GM21390 (cell line): ENCODE results near the gene STK39.

Experiments used
- ATAC-seq: cut with Tn5 transposase; IDR thresholded peaks from one replicate; pipeline ENCODE4 v1.9.1; 2021; ENCODE audit not compliant: unreplicated experiment

The STK39 gene

DNA sequence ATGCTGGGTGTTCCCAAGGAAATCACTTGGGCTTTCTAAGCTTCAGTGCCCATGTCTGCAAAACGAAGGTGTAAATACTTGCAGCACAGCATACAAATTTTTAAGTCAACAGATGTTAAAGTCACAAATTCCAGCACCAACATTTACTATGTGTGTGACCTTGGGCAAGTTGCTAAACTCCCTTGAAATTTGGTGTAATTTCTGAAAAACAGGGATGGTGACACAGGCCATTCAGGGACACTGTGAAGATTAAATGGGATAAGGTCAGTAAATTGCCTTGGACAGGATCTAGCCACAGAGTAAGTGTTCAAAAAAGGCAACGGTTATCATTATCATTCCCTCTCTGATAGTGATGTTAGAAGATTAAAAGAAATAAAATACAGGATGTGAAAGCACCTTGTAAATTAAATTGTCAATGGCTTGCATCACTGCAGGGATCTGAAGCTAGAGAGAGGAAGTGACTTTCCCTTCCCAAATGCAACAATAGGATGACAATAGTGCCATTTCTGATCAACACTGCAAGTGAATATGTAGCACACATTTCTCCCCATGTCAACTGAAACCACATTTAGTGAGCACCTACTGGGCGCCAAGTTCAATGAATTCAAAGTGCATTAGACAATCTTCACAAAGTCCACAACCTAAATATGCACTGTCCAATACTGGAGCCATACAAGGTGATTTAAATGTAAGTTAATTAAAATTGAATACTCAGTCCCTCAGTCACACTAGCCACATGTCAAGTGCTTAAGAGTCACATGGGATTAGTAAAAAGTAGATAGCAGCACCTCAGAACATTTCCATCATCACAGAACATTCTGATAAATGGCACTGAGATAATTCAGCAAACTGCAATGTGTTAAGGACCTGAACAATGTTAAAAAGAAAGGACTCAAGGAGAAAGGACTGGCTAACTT lies 81.2 kb downstream of the STK39 start:
- no peak for ATAC-seq

DNA sequence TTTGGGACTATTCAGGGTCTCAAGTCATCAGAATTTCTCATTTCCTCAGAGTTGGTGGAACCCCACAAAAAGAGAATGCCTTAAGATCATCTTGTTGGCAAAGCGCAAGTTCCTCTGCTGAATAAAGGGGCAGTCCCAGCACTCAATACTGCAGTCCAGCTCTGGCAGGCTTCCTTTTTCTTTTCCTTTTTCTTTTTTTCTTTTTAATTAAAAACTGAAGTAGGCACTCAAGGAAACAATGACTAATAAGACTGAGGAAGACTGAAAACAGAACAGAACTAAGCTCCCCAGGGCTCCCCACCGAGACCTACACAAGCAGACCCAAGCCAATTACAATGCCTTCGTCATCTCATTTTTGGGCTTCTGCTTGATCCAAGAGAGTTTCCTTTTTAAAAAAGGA lies 82.0 kb downstream of the STK39 start:
- no peak for ATAC-seq

DNA sequence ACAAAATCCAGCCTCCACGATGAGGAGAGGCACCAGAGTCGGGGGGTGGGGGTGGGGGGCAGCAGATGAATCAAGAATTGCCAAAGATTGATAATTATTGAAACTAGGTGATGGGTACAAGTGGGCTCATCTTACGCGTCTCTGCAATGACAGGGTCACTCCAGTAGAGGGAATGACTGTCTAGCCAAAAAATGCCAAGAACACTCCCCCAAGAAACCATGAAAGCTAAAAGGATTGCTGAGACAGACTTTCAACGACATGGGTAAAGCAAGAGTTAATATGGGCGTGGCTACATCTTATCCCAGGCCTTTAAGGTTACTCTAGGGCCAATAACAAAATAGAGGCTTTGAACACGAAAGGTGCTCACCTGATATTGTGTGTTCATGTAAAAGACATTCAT lies 86.5 kb downstream of the STK39 start:
- ATAC-seq, result no peak

DNA sequence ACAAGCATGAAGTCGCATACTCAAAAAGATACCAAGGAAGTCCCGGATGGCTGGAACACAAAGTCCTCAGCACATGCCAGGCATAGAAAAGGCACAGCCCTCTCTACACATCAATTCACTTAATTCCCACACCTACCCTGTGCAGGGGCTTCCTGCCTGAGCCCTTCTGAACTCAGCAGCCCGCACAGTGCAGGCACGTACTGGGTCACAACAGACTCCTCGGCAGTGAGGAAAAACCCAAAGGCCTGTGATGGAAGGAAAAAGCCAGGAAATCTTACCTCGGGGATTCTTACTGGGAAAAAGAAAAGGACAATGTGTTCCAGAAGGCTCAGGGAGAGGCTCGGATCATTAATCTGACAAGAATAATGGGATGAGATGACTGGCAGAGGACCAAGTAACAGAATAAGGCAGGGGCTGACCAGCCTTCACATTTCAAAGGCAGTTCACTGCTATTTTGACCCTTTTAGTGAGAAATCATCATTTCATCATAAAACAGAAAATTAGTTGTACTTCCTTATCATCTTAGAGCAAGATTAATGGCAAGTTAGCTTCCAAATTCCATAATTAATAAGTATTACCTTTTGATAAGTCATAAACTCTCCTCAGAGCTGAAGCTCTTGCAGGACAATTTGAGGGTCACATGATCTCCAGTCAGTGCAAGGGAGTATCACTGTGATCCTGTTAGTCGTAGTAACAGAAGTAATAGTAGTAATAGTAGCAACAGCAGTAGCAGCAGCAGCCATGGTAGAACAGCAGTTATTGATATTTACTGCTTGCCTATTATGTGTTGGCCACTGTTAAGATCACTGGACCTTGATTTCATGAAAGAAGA lies 87.4 kb downstream of the STK39 start:
- no peak for ATAC-seq

DNA sequence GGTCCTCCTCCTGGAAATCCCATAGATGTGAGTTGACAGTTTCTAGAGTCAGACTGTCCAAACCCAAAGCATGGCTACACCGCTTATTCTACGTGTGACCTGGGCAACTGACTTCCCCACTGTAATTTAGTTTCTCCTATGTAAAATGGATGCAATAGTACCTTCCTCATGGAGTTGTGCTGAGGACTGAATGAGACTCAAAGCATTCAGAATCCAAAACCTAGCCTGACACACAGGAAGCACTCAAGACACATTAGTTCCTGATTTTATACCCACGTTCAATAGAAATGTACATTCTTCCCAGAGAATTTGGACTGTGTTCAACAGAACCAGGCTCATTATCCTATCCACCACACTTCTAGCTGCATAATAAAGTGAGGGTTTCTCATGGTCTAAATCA lies 88.8 kb downstream of the STK39 start:
- ATAC-seq, result no peak

DNA sequence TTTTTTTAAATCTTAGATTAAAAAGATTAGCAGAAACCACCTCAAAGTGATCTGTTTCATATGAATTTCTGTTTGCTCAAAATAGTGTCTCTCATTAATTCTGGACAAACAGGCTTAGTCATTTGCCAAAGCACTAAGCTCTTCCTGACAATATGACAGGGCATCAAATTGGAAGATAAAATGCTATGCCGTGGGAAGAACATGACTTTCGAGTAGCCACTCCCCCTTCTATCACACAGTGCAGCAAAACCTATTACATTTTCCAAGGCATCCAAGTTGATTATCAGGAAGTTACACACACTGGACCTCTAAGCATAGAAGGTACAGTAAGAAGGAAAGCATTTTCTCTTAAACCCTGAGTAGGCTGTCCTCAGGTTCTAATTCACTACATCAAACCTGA lies 89.5 kb downstream of the STK39 start:
- no peak for ATAC-seq

DNA sequence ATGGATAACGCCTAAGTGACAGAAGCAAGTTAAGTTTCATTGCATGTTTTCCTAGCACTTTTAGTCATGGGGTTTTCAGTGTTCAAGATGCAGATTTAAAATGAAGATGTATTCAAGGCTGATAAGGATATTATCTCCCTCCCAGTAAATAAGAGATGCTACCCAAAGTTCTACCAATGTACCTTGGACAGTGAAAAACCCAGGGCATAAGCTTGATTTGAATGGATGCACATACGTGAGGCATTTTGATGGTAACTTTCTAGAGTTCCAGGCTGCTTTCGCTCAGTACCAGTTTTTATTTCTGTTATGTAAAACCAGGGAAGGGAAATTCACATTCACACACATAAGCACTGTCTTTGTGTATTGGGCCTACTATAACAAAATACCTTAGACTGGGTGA lies 90.3 kb downstream of the STK39 start:
- ATAC-seq, result no peak

DNA sequence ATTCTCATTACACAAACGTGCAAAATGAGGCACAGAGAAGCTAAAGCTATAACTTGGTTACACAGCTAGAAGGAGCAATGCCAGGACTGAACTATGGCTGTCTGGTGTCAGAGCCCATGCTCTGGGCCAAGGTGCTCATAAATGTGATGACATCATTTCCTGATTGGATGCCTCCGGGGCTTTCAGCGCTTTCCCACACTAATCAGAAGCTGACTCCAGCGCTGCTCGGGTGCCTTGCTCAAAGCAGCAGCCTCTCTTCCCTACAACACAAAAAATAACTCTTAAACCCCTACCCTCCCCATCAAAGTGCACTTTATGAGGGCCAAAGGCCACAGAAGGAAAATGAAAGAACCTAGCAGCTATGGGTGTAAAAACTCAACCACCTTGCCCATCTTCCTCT lies 90.7 kb downstream of the STK39 start:
- no peak for ATAC-seq

DNA sequence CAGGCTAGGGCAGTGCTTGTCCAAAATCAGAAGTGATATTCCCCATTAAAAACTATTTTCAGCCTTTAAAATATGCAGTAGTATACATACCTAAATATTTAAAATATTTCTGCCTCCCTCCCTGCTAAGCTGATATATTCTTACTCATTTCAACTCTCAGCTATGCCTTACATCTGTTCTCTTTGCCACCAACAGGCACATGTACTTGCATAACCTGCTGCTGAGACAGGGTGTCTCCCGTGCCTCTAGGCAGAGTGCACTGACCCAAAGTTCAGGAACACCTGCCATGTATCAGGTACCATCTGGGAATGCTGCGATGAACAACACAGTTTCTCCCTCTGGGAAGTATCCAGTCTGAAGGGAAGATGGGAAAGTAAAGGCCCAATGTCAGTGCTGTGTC lies 91.7 kb downstream of the STK39 start:
- no peak for ATAC-seq

DNA sequence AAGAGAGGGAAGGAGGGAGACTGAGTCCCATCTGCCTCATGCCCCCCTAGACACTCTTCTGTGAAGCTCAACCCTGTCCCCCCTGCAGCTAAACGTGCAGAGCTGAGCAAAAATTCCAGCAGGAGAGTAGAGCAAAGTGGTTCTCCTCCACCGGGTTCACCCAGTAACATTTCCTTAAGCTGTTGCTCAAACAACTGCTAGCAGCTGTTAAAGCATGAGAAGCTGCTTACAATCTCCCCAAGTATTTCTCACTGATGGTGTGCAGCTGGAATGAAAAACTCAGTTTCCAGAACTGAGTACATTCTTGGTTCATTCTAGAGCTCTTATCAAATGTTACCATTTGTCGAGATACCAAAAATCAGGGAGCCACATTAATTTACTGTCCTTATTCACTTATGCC lies 92.3 kb downstream of the STK39 start:
- no peak for ATAC-seq

DNA sequence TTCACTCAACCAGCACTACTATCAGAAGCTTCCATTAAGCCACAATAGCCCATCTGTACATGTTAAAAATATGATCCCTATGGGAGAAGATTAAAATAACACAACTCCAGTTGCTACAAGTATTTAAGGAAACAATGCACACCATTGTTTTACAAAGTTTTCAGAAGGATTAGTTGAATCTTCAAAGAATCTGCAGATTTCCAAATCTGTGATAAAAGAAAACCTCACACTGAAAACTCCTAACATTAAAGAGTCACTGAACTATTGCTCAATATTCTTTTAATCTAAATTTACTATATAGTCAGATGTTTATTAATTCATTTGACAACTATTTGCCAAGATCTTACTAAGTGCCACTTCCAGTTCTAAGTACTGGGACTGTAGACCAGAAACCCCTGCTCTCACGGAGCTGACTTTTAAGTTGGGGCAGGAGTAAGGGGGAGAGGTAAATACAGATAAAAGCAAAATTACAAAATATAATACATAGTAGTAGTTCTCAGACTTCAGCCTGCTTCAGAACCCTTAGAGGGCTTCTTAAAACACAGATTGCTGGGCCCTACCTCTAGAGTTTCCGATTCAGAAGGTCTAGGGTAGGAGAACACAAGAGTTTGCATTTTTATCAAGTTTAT lies 94.4 kb downstream of the STK39 start:
- ATAC-seq, result no peak

DNA sequence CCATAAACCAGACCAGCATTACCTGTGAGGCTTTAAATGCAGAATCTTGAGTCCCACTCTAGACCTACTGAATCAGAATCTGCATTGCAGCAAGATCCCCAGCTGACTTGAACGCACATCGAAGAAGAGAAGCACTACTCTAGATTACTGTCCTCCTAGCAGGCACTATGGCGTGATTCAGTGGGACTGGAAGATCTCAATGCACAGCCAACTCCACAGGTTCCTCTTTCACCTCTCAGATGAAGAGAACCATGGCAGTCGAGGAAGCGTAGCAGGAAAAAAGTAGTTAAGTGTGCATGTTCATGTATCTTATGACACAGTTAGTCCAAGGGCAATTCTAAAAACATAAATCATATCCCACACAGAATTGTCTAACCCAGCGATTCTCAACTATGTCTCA lies 97.4 kb downstream of the STK39 start:
- no peak for ATAC-seq

DNA sequence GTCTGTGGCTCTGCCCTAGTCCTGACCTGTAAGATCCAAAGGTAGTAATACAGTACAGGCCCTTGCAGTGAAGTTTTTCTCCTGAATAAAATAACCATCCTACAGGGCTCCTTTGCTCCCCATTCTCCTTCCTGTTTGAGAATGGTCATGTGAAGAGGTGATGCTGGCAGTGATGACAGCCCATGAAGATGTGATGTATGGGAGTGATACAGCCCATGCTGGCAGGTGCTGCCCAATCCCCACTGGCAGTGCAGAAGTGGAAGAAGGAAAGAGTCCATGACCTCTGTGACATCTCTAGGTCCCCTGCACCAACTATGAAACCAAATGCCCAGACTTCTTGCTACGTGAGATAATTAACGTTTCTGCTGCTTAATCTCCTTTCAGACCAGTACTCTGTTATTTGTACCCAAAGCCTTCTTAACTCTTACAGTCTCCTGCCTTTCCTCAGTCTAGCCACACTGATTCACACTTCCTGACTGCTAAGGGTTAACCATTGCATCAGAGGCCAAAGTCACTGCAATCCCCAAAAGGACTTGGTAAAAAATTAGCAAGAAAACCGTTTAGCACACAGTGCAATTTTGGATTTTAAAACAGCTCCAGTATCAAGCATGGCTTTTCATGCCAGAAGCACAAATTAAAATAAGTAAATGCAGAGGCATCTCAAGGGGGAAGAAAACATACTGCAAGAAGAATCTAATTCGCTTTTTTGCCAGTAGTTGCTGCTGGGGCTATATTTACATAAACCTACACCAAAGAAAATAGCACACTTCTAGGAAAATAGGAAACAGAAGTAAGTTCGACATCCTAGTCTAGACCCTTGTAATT lies 98.0 kb downstream of the STK39 start:
- no peak for ATAC-seq

DNA sequence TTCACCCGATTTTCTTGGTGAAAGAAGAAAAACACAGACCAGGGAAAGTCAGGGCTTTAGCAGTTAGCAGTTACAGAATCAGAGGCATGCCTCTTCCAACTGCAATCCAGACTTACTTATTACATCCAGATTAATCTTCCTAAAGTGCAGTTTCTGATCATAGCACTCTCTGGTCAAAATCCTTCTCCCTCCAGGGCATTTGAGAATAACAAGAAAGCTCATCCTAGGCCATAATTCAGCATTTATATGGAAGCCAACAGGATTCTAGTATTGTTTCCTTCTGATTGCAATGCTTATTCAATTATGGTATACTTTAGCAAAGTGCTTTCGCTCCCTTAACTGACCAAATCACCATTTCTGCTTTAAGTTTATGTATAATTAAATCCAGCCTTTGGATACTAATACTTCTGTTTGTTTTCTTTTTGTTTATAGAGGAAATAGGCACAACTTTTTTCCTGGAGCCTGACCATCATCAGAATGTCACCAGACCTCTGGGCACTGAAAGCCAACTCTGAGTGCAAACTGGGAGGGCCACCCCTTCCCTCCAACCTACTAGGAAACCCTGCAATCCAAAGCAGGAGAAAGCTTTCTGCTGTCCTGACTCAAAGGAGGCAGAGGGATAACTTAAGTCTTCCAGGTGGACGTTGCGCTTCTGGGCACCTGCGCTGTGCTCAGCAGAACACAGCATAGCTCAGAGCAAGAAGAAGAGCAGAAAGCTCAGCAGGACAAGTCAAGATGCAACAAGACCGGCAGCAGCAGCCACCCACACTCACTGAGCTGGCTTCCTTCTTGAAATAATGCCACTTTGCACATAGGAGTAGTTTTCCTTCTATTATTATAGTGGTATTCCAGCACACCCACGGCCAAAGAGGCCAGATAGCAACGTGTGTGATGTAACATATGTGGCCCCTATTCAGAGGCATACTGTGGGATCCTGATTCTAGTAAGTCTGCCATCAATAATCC lies 99.3 kb downstream of the STK39 start:
- ATAC-seq, result no peak

DNA sequence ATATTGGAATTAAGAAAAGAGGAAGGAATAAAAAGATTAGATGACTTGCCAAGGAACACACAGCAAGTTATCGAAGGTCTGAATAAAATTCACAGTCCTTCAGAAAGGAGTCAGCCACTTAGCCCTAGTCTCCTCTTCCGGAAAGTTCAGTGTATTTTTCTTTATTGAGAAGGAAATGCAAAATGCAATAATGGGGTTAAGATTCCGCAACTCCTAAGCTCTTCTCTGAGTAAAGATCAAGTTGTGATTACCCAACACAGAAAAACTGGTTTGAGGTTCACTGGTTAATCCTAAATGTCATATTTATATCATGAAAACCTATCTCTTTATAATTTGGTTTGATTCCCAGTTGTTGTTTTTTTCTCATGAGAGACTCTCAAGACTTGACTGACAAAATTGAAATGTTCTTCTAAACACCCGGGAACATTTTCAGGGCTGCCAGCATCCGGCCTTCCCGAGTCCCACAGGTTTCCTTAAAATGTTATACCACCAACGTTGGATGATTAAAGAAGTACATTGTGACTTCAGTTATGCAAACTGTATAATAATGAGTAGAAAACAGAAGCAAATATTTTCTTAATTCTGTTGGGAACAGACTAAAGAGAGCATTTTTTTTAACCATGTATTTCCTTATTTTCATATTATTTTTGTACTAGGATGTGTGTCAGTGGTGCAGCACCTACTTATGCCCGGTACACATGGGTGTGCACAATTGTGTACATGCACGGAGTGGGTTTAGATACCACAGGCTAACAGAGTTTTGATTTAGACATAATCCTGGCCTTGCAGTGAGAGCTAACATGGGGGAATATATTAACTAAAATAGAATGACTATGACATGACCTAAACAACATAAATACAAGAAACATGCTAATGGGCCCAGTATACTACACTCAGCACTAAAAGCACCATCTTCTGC lies 100.2 kb downstream of the STK39 start:
- ATAC-seq, result no peak

DNA sequence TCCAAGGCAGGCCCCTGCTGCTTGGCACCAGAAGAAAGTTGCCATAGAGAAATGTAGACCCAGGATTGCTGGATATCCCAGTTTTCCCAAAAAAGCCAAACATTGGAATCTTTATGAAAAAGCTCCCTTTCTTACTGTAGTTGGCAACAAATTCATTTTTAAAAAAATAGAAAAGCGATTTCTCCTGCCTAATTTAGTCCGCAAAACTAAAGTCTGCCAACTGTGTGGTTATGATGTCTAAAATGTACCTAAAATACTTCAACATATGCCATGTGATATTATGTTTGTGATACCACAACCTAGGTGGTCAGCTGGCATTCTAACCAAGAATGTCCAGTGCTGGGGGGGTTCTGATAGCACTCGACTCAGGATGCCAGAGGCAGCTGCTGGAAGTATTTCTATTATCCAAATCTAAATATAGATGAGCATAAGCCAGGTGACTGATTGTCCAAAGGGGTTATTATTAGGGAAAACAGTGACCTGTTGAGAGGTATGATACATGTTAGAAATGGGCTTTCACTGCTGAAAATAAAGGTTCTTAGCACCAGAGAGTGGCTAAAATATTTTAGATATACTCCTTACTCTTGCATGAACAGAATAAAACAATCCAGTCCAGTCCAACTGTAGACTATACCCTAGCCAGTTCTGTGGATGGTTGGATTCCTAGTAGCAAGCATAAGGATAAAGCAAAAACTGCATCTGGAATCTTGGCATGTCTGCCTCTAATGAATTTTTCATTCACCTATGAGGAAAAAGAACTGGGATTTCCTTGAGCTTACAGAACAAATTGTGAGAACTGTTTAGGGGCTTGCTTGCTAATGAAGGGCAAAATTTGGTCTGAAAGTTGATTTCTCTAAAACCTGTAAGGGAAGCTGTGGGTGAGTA lies 101.7 kb downstream of the STK39 start:
- no peak for ATAC-seq

DNA sequence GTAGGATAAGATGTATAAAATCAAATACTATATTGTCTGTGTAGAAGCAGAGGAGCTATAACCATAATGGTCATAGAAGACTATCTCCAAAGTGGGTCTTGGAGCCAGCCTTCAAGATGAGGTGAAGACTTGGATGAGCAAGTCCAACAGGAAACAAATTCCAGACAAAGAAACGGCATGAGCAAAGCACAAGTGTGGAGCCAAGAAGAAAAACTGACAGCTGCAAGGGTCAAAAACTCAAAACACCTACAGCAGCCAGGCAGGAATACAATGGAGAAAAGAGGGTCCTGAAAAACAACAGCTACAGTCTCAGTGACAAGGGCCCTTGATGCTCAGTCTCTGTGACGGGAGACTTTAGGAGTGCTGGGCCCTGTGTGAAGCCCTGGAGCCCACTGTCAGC lies 102.4 kb downstream of the STK39 start:
- ATAC-seq, result no peak

DNA sequence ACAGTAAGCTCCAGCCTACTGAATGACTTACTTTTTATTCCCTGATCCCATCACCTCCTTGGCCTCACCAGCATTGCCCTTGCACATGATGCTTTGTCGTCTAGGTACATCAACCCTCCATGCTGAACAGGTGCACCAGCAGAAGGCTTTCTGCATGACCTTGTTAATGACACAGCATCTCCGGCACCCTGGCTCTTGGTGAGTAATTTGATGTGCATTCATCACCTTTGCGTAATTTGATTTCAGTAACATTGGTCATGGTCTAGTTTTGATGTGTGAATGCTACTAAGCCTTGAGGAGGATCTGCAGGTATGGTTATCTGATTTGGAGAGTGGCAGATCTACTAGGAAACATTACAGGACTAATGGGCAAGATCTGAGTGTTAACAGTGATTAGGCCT lies 103.6 kb downstream of the STK39 start:
- ATAC-seq, result no peak
